ENCODE measurements around the gene PCDHB3.
"Not testable (repeated sequence)": the region's sequence is repeated elsewhere in the genome, so short reads cannot be mapped to it uniquely, and the experiment has no call there.

Gene PCDHB3

GRCh38 chr5:141100243-141100805, at the start of gene PCDHB3:
TSS of gene PCDHB3 (plus strand) at chr5:141100473. CDS start at chr5:141100650, 177 bp downstream.
- DNase-seq = no peak

GRCh38 chr5:141050622-141051520, 49.4 kb upstream of the PCDHB3 start, which contains the start of gene PCDHB1:
TSS of gene PCDHB1 (plus strand) at chr5:141051374. CDS start at chr5:141051471, 97 bp downstream.
- no peak for DNase-seq

DNA sequence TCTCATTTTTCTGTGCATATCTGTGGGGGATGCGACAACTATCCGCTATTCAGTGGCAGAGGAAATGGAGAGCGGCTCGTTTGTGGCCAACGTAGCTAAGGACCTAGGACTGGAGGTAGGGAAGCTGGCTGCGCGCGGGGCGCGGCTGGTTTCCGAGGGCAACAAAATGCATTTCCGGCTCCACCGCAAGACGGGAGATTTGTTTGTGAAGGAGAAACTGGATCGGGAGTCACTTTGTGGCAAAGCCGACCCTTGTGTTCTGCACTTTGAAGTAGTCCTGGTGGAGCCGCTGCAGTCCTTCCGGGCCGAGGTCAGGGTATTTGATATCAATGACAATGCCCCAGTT, 48.8 kb upstream of the PCDHB3 start:
- no peak for DNase-seq

GRCh38 chr5:141077826-141078225, 22.4 kb upstream of the PCDHB3 start:
- no peak for DNase-seq

DNA sequence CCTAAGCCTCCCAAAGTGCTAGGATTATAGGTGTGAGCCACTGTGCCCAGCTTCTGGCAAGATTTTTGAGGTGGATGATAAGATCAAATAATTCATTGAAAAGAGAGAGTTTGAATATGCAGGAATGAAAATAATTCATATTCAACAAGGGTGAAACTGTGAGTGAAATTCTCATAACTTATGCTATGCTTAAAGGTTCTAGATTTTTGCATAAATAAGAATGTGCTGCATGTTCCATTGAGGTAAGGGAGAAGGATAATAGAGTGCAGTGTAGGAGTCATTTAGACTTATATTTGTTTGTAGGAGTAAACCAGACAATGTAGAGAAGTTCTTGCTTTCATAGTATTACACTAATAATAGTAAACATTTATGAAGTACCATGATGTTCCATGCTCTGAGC, 18.0 kb upstream of the PCDHB3 start:
- no peak for DNase-seq

DNA sequence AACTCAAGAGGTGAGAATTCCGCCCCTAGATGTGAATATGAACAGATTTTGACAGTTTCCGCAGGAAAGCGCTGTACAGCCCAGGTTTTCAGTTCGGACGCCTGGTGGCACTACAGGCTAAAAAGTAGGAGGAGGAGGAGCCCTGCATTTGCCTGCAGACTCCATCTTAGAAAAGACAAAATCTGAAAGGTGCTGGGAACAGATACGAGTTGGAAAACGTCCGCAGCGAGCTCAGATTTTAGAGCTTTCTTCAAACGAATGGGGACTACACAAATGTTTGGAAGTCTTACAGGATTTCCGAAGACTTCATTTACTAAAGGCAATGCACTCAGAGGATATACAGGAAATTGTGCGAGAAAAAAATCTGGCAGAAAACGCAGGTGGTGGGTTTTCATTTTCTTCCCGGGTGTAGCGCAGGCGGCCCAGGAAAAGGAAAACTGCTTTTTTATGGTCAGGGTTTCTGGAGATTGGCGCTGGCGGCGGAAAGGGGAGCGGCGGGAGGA, 15.7 kb upstream of the PCDHB3 start:
- no peak for DNase-seq

DNA sequence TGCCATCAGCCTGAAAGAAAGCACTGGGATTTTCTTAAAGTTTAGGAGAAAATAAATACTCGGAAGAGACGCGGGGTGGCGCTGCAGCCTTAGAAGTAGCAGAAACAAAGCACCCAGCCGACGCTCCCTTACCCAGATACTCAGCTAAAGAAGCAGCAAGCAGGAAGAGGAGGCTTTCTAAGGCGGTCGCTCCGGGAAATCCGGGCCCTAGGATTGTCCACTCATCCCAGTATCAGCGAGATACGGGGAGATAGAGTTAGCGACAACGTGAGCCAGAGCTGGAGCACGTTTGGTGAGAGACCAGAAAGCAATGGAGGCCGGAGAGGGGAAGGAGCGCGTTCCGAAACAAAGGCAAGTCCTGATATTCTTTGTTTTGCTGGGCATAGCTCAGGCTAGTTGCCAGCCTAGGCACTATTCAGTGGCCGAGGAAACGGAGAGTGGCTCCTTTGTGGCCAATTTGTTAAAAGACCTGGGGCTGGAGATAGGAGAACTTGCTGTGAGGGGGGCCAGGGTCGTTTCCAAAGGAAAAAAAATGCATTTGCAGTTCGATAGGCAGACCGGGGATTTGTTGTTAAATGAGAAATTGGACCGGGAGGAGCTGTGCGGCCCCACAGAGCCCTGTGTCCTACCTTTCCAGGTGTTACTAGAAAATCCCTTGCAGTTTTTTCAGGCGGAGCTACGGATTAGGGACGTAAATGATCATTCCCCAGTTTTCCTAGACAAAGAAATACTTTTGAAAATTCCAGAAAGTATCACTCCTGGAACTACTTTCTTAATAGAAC, 5.6 kb upstream of the PCDHB3 start, which contains the start of gene PCDHB2:
TSS of gene PCDHB2 (plus strand) at position 135 of the 782 bp plus-strand sequence. CDS start at position 311, 176 bp downstream.
- DNase-seq = peak; percentile 50

DNA sequence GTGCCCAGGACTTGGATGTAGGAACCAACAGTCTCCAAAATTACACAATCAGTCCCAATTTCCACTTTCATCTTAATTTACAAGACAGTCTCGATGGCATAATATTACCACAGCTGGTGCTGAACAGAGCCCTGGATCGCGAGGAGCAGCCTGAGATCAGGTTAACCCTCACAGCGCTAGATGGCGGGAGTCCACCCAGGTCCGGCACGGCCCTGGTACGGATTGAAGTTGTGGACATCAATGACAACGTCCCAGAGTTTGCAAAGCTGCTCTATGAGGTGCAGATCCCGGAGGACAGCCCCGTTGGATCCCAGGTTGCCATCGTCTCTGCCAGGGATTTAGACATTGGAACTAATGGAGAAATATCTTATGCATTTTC, 5.0 kb upstream of the PCDHB3 start:
- DNase-seq = no peak

- not testable (repeated sequence) for DNase-seq
Measured at GRCh38 chr5:141096181-141096580, 4.1 kb upstream of the PCDHB3 start.

DNA sequence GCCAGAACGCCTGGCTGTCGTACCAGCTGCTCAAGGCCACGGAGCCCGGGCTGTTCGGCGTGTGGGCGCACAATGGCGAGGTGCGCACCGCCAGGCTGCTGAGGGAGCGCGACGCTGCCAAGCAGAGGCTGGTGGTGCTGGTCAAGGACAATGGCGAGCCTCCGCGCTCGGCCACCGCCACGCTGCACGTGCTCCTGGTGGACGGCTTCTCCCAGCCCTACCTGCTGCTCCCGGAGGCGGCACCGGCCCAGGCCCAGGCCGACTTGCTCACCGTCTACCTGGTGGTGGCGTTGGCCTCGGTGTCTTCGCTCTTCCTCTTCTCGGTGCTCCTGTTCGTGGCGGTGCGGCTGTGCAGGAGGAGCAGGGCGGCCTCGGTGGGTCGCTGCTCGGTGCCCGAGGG, 3.7 kb upstream of the PCDHB3 start:
- DNase-seq = not testable (repeated sequence)

GRCh38 chr5:141101059-141101458, 786 bp downstream of the PCDHB3 start:
- no peak for DNase-seq

GRCh38 chr5:141102070-141102469, 1.8 kb downstream of the PCDHB3 start:
- not testable (repeated sequence) for DNase-seq

DNA sequence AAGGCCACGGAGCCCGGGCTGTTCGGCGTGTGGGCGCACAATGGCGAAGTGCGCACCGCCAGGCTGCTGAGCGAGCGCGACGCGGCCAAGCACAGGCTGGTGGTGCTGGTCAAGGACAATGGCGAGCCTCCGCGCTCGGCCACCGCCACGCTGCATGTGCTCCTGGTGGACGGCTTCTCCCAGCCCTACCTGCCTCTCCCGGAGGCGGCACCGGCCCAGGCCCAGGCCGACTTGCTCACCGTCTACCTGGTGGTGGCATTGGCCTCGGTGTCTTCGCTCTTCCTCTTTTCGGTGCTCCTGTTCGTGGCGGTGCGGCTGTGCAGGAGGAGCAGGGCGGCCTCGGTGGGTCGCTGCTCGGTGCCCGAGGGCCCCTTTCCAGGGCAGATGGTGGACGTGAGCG, 2.2 kb downstream of the PCDHB3 start:
- not testable (repeated sequence) for DNase-seq

- no peak for DNase-seq
Measured at GRCh38 chr5:141105350-141105749, 5.1 kb downstream of the PCDHB3 start.

DNA sequence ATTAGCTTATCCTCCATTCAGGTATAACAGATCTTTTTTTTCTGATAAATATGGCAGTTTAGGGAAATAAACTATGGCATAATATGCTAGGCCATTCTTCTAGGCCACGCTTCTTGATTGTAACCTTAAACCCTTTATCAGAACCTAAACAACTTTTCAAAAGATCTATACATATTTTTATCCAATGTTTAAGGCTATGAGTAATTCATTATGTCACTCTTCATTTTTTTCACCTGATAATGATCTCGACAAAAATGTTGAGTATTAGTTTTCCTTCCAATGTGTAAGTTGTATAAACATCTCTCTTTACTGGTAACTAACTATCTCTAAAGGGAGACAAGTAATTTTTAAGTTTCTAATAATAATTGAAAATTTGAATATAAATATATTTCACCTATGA, 19.0 kb downstream of the PCDHB3 start:
- no peak for DNase-seq

DNA sequence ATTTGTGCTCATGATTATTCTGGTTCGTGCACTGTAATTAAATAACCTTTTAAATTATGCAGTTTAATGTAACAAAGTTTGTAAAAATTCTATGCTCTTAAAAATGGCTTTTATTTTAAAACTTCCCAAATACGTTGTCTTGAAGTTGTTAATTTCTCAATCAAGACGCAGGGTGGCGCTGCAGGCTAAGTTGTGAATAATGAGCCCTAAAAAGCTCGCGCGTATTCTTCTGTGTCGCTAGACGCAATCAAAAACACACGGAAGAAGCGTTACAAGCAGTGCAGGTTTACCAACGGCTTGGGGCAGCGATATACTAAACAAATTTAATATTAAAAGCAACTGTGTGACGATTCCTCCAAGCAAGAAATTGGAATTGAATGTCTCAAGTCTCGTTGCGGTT, 21.3 kb downstream of the PCDHB3 start, which contains the start of gene PCDHB4:
TSS of gene PCDHB4 (plus strand) at position 256 of the 400 bp plus-strand sequence. CDS start 181 bp downstream, outside the sequence.
- DNase-seq = no peak

DNA sequence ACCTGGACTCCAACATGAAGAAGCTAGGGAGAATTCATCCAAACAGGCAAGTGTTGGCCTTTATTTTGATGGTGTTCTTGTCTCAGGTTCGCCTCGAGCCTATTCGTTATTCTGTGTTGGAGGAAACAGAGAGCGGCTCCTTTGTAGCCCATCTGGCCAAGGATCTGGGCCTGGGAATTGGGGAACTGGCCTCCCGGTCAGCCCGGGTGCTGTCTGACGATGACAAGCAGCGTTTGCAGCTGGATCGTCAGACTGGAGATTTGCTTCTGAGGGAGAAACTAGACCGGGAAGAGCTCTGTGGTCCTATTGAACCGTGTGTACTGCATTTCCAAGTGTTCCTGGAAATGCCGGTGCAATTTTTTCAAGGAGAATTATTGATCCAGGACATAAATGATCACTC, 21.7 kb downstream of the PCDHB3 start:
- no peak for DNase-seq

DNA sequence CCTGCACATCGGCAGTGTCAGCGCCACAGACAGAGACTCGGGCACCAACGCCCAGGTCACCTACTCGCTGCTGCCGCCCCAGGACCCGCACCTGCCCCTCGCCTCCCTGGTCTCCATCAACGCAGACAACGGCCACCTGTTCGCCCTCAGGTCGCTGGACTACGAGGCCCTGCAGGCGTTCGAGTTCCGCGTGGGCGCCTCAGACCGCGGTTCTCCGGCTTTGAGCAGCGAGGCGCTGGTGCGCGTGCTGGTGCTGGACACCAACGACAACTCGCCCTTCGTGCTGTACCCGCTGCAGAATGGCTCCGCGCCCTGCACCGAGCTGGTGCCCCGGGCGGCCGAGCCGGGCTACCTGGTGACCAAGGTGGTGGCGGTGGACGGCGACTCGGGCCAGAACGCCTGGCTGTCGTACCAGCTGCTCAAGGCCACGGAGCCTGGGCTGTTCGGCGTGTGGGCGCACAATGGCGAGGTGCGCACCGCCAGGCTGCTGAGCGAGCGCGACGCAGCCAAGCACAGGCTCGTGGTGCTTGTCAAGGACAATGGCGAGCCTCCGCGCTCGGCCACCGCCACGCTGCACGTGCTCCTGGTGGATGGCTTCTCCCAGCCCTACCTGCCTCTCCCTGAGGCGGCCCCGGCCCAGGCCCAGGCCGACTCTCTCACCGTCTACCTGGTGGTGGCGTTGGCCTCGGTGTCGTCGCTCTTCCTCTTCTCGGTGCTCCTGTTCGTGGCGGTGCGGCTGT, 23.3 kb downstream of the PCDHB3 start:
- not testable (repeated sequence) for DNase-seq

DNA sequence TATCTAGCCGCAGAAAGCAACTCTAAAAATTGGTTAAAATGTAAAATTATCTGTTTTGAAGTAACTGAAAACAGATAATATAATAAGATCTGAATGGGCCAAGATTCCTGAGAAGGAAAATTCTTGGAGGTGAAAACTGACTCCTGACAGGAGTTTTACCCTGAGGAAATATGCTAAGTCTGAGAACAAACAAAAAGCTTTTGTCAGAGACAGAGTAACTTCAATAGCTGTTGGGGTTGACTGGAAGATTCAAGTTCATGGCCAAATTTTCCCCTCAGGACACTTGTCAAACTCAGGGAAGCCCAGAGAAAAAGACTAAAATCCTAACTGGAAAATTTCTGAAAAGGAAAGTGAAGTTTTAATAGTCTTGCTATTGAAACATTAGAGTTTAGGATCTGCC, 27.0 kb downstream of the PCDHB3 start:
- DNase-seq = no peak

- DNase-seq = no peak
Measured at GRCh38 chr5:141135030-141135717, 34.9 kb downstream of the PCDHB3 start, which contains the start of gene PCDHB5. TSS of gene PCDHB5 (plus strand) at chr5:141135206. CDS start at chr5:141135435, 229 bp downstream.

GRCh38 chr5:141135718-141136266, 35.5 kb downstream of the PCDHB3 start:
- DNase-seq = no peak
